Neural cell (in vitro differentiated cells): ENCODE data around the gene GRID1. TPM values are rescaled to one million over a fixed set of nuclear protein-coding genes. Genes with fewer than 3 reads are reported as not detected.

ENCODE experiments used
- H2AFZ ChIP-seq: fragments of 200-600, 300-800 bp; sonication (generic), shearing (Covaris generic); 2 replicates; pipeline ENCODE4 v1.6.0; 2014; ENCODE audit warnings: low read depth, mild to moderate bottlenecking, antibody characterized with exemption, low read length, moderate library complexity
- H3F3A ChIP-seq: fragments of 200-600 bp; shearing (Covaris generic); 2 replicates; pipeline ENCODE4 v1.6.1; 2016; ENCODE audit warnings: mild to moderate bottlenecking, moderate library complexity, mixed read lengths, antibody characterized with exemption, low read length; ENCODE audit not compliant: insufficient read depth, poor library complexity, severe bottlenecking
- H3K27ac ChIP-seq: fragments of 200-600, 300-800 bp; sonication (generic), shearing (Covaris generic); 2 replicates; pipeline ENCODE4 v1.5.1; 2014; ENCODE audit warnings: mild to moderate bottlenecking, low read length, moderate library complexity
- H3K27me3 ChIP-seq: fragments of 300-800, 200-600 bp; sonication (generic), shearing (Covaris generic); 2 replicates; pipeline ENCODE4 v1.6.0; 2014; ENCODE audit warnings: mild to moderate bottlenecking, low read depth, low read length, moderate library complexity; ENCODE audit not compliant: insufficient read depth
- H3K36me3 ChIP-seq: fragments of 300-800, 200-600 bp; sonication (generic), shearing (Covaris generic); 2 replicates; pipeline ENCODE4 v1.5.1; 2014; ENCODE audit warnings: mild to moderate bottlenecking, antibody characterized with exemption, low read length, moderate library complexity; ENCODE audit not compliant: insufficient read depth
- H3K4me2 ChIP-seq: fragments of 300-800, 200-600 bp; sonication (generic), shearing (Covaris generic); 2 replicates; pipeline ENCODE4 v1.6.0; 2014; ENCODE audit warnings: mild to moderate bottlenecking, low read length
- H3K4me3 ChIP-seq: fragments of 300-800, 200-600 bp; sonication (generic), shearing (Covaris generic); 2 replicates; pipeline ENCODE4 v1.5.1; 2014; ENCODE audit warnings: mild to moderate bottlenecking, low read length, moderate library complexity
- H3K79me2 ChIP-seq: fragments of 200-600 bp; shearing (Covaris generic); replicated peaks from 2 replicates; pipeline ENCODE4 v1.6.0; 2014; ENCODE audit warnings: mild to moderate bottlenecking, low read length, moderate library complexity; ENCODE audit not compliant: insufficient read depth
- H3K9ac ChIP-seq: fragments of 300-800, 200-600 bp; sonication (generic), shearing (Covaris generic); 2 replicates; pipeline ENCODE4 v1.6.1; 2016; ENCODE audit warnings: mild to moderate bottlenecking, low read length, mixed read lengths
- H3K9me2 ChIP-seq: fragments of 200-600 bp; shearing (Covaris generic); 2 replicates; pipeline ENCODE4 v1.6.1; 2016; ENCODE audit warnings: mild to moderate bottlenecking, low read length, mixed read lengths; ENCODE audit not compliant: insufficient read depth
- H3K9me3 ChIP-seq: fragments of 200-600, 300-800 bp; sonication (generic), shearing (Covaris generic); 2 replicates; pipeline ENCODE4 v1.6.1; 2016; ENCODE audit warnings: mild to moderate bottlenecking, mixed run types, low read length, moderate library complexity, mixed read lengths
- H4K20me1 ChIP-seq: fragments of 200-600 bp; shearing (Covaris generic); 2 replicates; pipeline ENCODE4 v1.6.1; 2016; ENCODE audit warnings: mild to moderate bottlenecking, mixed run types; ENCODE audit not compliant: insufficient read depth
- CTCF ChIP-seq: fragments of 450-650 bp; IDR thresholded peaks from 2 replicates; pipeline ENCODE4 v1.5.1; 2014; ENCODE audit warnings: antibody characterized with exemption, mild to moderate bottlenecking, moderate library complexity; ENCODE audit not compliant: poor library complexity, severe bottlenecking
- EP300 ChIP-seq: fragments of 450-650 bp; conservative IDR thresholded peaks from 2 replicates; pipeline ENCODE4 v1.6.1; 2014; ENCODE audit warnings: antibody characterized with exemption, mild to moderate bottlenecking, moderate library complexity; ENCODE audit not compliant: poor library complexity, severe bottlenecking
- EZH2 ChIP-seq: fragments of 200-600, 300-800 bp; shearing (Covaris generic), sonication (generic); IDR thresholded peaks from 2 replicates; pipeline ENCODE4 v1.6.1; 2014; ENCODE audit warnings: antibody characterized with exemption, low read length, borderline replicate concordance, mild to moderate bottlenecking; ENCODE audit not compliant: insufficient read depth, poor library complexity, severe bottlenecking
- MXI1 ChIP-seq: fragments of 450-650 bp; conservative IDR thresholded peaks from 2 replicates; pipeline ENCODE4 v1.6.1; 2014; ENCODE audit warnings: antibody characterized with exemption, mild to moderate bottlenecking; ENCODE audit not compliant: poor library complexity, severe bottlenecking
- POLR2AphosphoS5 ChIP-seq: IDR thresholded peaks from 2 replicates; pipeline ENCODE4 v1.6.1; 2012
- RAD21 ChIP-seq: fragments of 450-650 bp; conservative IDR thresholded peaks from 2 replicates; pipeline ENCODE4 v1.6.1; 2014; ENCODE audit warnings: antibody characterized with exemption, mild to moderate bottlenecking, moderate library complexity
- SMC3 ChIP-seq: fragments of 450-650 bp; conservative IDR thresholded peaks from 2 replicates; pipeline ENCODE4 v1.6.1; 2014; ENCODE audit warnings: antibody characterized with exemption, mild to moderate bottlenecking, moderate library complexity; ENCODE audit not compliant: poor library complexity
- TAF1 ChIP-seq: IDR thresholded peaks from 2 replicates; pipeline ENCODE4 v1.6.1; 2012; ENCODE audit warnings: low read depth
- polyA plus RNA-seq: library from polyadenylated mRNA; depleted of rRNA; stranded (reverse); fragments of >200 nt; gene quantifications from 2 replicates; pipeline ENCODE4 v1.2.3, GENCODE V29; 2014
- TF ChIP-seq, protein P1 (sequence below): IDR thresholded peaks from 2 replicates; pipeline ENCODE4 v1.6.1; 2012; ENCODE audit warnings: borderline replicate concordance

Gene GRID1
- polyA plus RNA-seq, 1 donor from 2014 or later, result 7.3 TPM

DNA sequence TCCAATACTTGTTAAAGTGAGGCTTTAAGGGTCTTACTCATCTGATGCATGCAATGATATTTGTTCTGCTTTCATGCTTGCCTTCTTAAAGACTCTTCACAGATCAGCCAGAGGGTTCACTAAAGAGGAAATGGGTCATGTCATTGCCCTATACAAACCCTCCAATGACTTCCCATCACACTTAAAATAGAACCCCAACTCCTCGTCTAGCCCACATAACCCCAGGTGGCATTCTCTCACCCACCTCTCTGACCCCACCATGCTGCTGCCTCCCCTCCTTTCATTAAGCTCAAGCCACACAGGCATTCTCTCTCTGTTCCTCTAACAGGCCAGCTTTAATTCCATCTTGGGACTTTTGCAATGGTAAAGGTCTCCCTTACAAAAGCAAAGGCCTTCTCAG, 253.6 kb downstream of the GRID1 start:
- Histone ChIP-seq H3K9me2 (no peaks in the 10 kb centered on the region), H3K4me3 (no peak overlapping the region), H3K27ac (no peak overlapping the region), H3K36me3 (no peaks in the 10 kb centered on the region), H3F3A (no peaks in the 10 kb centered on the region), H3K79me2 (no peaks in the 10 kb centered on the region), H3K27me3 (no peaks in the 10 kb centered on the region), H4K20me1 (no peaks in the 10 kb centered on the region), H3K4me2 (no peak overlapping the region), H3K9ac (no peak overlapping the region), H2AFZ (no peak overlapping the region), H3K9me3 (no peaks in the 10 kb centered on the region)
- TF ChIP-seq SMC3 (no peak), EZH2 (no peak), POLR2AphosphoS5 (no peak), MXI1 (no peak), EP300 (no peak), TAF1 (no peak), CTCF (no peak), RAD21 (no peak)
- TF ChIP-seq, protein P1, sequence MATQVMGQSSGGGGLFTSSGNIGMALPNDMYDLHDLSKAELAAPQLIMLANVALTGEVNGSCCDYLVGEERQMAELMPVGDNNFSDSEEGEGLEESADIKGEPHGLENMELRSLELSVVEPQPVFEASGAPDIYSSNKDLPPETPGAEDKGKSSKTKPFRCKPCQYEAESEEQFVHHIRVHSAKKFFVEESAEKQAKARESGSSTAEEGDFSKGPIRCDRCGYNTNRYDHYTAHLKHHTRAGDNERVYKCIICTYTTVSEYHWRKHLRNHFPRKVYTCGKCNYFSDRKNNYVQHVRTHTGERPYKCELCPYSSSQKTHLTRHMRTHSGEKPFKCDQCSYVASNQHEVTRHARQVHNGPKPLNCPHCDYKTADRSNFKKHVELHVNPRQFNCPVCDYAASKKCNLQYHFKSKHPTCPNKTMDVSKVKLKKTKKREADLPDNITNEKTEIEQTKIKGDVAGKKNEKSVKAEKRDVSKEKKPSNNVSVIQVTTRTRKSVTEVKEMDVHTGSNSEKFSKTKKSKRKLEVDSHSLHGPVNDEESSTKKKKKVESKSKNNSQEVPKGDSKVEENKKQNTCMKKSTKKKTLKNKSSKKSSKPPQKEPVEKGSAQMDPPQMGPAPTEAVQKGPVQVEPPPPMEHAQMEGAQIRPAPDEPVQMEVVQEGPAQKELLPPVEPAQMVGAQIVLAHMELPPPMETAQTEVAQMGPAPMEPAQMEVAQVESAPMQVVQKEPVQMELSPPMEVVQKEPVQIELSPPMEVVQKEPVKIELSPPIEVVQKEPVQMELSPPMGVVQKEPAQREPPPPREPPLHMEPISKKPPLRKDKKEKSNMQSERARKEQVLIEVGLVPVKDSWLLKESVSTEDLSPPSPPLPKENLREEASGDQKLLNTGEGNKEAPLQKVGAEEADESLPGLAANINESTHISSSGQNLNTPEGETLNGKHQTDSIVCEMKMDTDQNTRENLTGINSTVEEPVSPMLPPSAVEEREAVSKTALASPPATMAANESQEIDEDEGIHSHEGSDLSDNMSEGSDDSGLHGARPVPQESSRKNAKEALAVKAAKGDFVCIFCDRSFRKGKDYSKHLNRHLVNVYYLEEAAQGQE, result no peak

- Histone ChIP-seq H3K36me3 (no peaks in the 10 kb centered on the region), H3K79me2 (no peaks in the 10 kb centered on the region), H3K9ac (no peak overlapping the region), H3F3A (no peaks in the 10 kb centered on the region), H2AFZ (no peak overlapping the region), H4K20me1 (no peaks in the 10 kb centered on the region), H3K9me3 (no peaks in the 10 kb centered on the region), H3K4me2 (no peak overlapping the region), H3K27ac (no peak overlapping the region), H3K9me2 (no peaks in the 10 kb centered on the region), H3K27me3 (no peaks in the 10 kb centered on the region), H3K4me3 (no peak overlapping the region)
- TF ChIP-seq SMC3 (no peak), EZH2 (no peak), RAD21 (no peak), EP300 (no peak), TAF1 (no peak), MXI1 (no peak), POLR2AphosphoS5 (no peak)
- TF ChIP-seq, protein P1, result no peak
These were observed 254.6 kb downstream of the GRID1 start for GRCh38 chr10:86111902-86112545.
